ENCODE measurements around the gene FANCC.
"Not testable (repeated sequence)": the region's sequence is repeated elsewhere in the genome, so short reads cannot be mapped to it uniquely, and the experiment has no call there.

Gene FANCC

DNA sequence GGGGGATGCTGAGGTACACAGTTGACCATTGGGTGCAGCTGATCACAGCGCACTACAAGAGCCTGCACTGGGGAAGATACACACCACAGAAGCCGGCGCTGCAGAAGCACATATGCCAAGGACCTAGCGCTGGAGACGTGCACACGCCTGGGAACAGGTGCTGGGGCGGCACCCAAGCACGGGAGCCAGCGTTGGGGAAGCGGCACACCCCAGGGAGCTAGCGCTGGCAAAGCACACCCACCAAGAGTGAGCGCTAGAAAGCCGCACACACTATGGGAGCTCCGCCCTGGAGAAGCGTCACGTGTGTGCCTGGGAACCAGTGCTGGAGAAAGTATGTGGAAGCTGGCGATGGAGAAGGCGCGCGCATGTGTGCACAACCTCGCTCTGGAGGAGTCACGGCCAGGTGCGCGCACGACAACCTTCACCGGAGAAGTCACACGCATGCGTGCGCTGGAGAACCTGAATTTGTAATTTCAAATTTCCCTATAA, 4.5 kb downstream of the FANCC start:
- H3K4me3 ChIP-seq (ENCODE audit: low read length) = peak overlapping the region; percentile 8
- no peak for TF ChIP-seq ZNF274 (IDR thresholded peaks at IDR 0.05; ENCODE audit: low read depth, low read length)

DNA sequence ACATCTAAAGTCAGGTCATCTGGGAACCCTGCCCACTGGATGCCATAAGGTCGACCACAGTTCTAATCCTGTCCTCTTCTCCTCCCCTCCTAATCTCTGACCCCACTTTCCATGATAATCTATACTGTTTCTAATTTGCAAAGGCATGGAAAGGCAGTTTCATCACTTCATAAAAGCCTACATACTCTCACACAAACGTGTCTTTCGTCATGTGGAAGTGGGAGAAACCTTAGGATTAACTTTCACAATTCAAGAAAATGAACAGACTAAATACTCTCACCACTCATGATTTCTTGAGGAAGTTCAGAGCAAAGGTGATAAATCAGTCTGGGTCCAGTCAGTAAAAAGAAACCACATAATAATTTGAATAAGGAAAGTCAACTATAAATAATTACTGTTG, 5.5 kb downstream of the FANCC start:
- TF ChIP-seq ZNF274 (IDR thresholded peaks at IDR 0.05; ENCODE audit: low read depth, low read length) = no peak
- H3K4me3 ChIP-seq (ENCODE audit: low read length) = no peak overlapping the region

DNA sequence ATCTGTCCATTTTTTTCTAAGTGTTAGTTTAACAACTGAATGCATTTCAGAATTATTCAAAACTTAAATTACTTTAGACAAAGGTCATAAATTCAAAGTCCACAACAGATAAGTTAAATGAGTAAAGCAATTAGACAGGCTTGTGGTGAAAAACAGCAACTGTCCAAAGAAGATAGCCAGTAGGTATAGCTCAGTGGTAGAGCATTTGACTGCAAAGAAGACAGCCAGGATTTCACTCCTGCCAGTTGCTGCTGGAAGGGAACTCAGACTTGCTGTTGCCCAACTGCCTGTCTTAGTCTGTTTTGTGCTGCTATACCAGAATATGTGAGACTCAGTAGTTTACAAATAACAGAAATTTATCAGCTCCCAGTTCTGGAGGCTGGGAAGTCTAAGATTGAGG, 10.0 kb downstream of the FANCC start:
- TF ChIP-seq ZNF274 (IDR thresholded peaks at IDR 0.05; ENCODE audit: low read depth, low read length) = no peak
- no peak overlapping the region for H3K4me3 ChIP-seq (ENCODE audit: low read length)

DNA sequence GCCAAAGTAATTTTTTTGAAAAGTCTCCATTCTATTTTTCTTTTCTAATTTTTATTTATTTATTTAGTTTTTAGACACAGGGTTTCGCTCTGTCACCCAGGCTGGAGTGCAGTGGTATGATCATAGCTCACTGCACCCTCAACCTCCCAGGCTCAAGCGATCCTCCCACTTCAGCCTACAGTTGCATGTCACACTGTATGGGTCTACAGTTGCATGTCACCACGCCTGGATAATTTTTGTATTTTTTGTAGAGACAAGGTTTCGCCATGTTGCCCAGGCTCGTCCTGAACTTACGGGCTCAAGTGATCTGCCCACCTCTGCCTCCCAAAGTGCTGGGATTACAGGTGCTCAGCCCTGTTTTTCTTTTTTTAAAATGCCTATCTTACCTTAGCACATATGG, 10.7 kb downstream of the FANCC start:
- TF ChIP-seq ZNF274 (IDR thresholded peaks at IDR 0.05; ENCODE audit: low read depth, low read length) = no peak
- no peak overlapping the region for H3K4me3 ChIP-seq (ENCODE audit: low read length)

DNA sequence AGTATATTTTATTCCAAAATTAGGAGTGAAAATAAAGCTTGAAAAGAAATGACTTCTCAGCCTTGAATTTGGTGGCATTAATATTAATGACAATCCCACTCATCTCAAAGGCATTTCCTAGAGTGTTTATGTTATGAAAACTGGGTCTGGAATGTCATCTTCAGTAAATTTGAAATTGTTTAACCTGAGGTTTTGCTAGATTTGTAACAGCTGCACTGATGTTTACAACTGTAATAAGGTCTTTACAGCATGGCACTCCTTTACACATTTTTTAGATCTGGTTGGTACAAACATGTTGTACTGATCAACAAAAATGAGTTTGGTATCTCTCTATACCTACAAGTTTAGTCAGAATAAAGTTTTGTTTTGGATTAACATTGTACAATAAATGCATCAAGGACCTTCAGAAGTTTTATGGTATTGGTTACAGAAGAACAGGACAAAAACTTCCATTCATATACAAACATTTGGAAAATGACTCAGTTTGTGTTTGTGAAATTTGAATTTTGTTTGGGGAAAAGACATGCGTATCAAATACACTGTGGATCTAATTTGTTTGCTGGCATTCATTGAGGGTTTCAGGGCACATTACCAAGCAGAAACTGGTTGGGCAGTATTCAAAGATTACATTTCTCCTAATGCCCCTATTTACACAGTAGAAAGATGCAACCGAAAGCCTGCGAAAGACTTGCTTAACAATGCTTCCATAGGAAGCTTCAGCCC, 11.6 kb downstream of the FANCC start:
- no peak for TF ChIP-seq ZNF274 (IDR thresholded peaks at IDR 0.05; ENCODE audit: low read depth, low read length)
- H3K4me3 ChIP-seq (ENCODE audit: low read length) = no peak overlapping the region

DNA sequence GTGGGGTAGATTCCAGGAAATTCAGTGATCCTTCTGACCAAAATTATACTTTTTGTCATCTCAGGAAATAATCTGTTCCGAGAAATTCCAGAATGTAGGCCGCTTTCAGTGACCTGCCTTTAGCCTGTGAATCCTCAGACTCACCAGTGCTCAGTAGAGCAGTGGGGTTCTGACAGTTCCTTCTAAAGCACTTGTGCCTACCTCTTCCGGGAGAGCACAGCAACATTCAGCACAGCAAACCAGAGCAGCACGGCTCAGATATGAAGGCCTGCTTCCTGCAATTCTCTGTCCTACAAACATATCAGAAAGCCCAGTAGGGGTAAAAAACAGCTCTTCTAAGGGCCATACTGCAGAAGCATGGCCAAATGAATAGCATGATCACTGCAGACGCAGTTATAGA, 15.0 kb downstream of the FANCC start:
- no peak for TF ChIP-seq ZNF274 (IDR thresholded peaks at IDR 0.05; ENCODE audit: low read depth, low read length)
- H3K4me3 ChIP-seq (ENCODE audit: low read length) = no peak overlapping the region

- H3K4me3 ChIP-seq (ENCODE audit: low read length) = no peak overlapping the region
- no peak for TF ChIP-seq ZNF274 (IDR thresholded peaks at IDR 0.05; ENCODE audit: low read depth, low read length)
Measured at GRCh38 chr9:95297760-95298159, 19.7 kb downstream of the FANCC start.

DNA sequence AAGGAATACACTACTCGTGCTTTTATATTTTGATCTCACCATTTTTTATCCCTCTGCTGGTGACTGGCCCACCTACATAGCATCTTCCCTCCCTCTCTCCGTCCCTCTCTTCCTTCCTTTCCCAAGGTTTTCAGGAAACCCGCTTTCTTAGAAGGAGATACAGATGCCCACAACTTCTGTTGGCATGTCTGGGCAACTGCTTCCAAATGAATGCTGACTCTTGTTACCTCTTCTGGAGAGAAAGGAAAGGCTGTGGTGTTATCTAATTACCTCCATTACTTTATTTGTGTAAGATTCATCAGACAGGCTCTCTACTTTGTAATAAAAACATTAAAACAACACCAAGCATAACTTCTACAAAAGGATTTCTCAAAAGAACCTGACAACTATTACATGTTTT, 20.2 kb downstream of the FANCC start:
- no peak overlapping the region for H3K4me3 ChIP-seq (ENCODE audit: low read length)
- TF ChIP-seq ZNF274 (IDR thresholded peaks at IDR 0.05; ENCODE audit: low read depth, low read length) = no peak

- H3K4me3 ChIP-seq (ENCODE audit: low read length) = no peak overlapping the region
- no peak for TF ChIP-seq ZNF274 (IDR thresholded peaks at IDR 0.05; ENCODE audit: low read depth, low read length)
Measured at GRCh38 chr9:95296761-95297160, 20.7 kb downstream of the FANCC start.

GRCh38 chr9:95293296-95293695, 24.2 kb downstream of the FANCC start:
- H3K4me3 ChIP-seq (ENCODE audit: low read length) = not testable (repeated sequence)

GRCh38 chr9:95292226-95292625, 25.3 kb downstream of the FANCC start:
- H3K4me3 ChIP-seq (ENCODE audit: low read length) = no peak overlapping the region
- TF ChIP-seq ZNF274 (IDR thresholded peaks at IDR 0.05; ENCODE audit: low read depth, low read length) = no peak

- no peak overlapping the region for H3K4me3 ChIP-seq (ENCODE audit: low read length)
- TF ChIP-seq ZNF274 (IDR thresholded peaks at IDR 0.05; ENCODE audit: low read depth, low read length) = no peak
Measured at GRCh38 chr9:95286151-95286550, 31.4 kb downstream of the FANCC start.

DNA sequence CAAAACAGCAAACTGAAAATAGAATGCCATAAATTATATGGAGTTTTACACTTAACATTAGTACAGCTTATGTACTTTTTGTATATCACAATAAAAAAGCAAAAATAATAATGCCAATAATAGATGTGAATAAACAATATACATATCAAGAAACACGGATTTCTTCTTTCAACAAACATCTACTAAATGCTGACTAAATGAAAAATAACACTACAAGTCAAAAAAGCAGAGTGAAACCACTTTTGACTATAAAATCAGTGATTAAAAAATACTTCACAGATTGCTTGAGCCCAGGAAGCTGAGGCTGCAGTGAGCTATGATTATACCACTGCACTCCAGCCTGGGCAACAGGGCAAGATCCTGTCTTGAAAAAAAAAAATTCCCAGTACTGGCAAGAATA, 32.2 kb downstream of the FANCC start:
- no peak for TF ChIP-seq ZNF274 (IDR thresholded peaks at IDR 0.05; ENCODE audit: low read depth, low read length)
- no peak overlapping the region for H3K4me3 ChIP-seq (ENCODE audit: low read length)

GRCh38 chr9:95284162-95285080, 33.1 kb downstream of the FANCC start:
- no peak for TF ChIP-seq ZNF274 (IDR thresholded peaks at IDR 0.05; ENCODE audit: low read depth, low read length)
- H3K4me3 ChIP-seq (ENCODE audit: low read length) = no peak overlapping the region

DNA sequence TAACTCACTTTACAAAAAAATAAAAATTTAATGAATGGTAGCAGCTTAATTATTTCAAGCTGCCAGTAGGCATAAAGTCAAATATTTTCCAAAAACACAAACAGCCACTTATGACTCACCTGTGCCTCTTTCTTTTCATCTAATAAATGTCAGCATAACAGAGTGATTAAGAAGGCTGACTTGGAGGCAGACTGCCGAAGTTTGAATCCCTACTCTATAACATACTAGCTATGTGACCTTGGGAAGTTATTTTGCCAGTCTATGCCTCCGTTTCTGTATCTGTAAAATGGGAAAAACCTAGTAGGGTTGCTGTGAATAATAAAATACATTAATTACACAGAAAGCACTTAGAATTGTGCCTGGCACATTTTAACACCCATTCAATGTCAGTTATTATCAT, 33.8 kb downstream of the FANCC start:
- H3K4me3 ChIP-seq (ENCODE audit: low read length) = no peak overlapping the region
- no peak for TF ChIP-seq ZNF274 (IDR thresholded peaks at IDR 0.05; ENCODE audit: low read depth, low read length)
